Activated CD4-positive, alpha-beta memory T cell treated with anti-CD3 and anti-CD28 coated beads for 36 hours (primary cell): Measurements from ENCODE around the gene ESRRG. TPM values are rescaled to one million over a fixed set of nuclear protein-coding genes. Genes with fewer than 3 reads are reported as not detected.

Experiments used
- CTCF ChIA-PET: fragments of 350-600 bp; sonication (Branson Sonifier 250); formaldehyde crosslinking; loops from one replicate; lab custom pipeline; 2021; ENCODE audit warnings: antibody characterized with exemption, inconsistent platforms; lab: Charles Lee
- POLR2A ChIA-PET: fragments of 350-600 bp; sonication (Branson Sonifier 250); formaldehyde crosslinking; loops from one replicate; lab custom pipeline; 2021; ENCODE audit warnings: antibody characterized with exemption; lab: Charles Lee
- DNase-seq: peaks from one replicate; pipeline ENCODE4 v3.0.0-alpha.2; 2020
- H3K27ac Mint-ChIP-seq: one replicate; pipeline ENCODE4 v1.8.0; 2021; ENCODE audit warnings: mixed read lengths
- H3K27me3 Mint-ChIP-seq: one replicate; pipeline ENCODE4 v1.8.0; 2021; ENCODE audit warnings: mixed read lengths
- H3K36me3 Mint-ChIP-seq: one replicate; pipeline ENCODE4 v1.8.0; 2021; ENCODE audit warnings: mixed read lengths
- H3K4me1 Mint-ChIP-seq: one replicate; pipeline ENCODE4 v1.8.0; 2021; ENCODE audit warnings: low read depth, mixed read lengths
- H3K4me3 Mint-ChIP-seq: one replicate; pipeline ENCODE4 v1.8.0; 2021; ENCODE audit warnings: mild to moderate bottlenecking, mixed read lengths
- H3K9me3 Mint-ChIP-seq: one replicate; pipeline ENCODE4 v1.8.0; 2021; ENCODE audit warnings: mixed read lengths
- intact Hi-C: fragments of 100-400 bp; cut with micrococcal nuclease; formaldehyde crosslinking; loops from one replicate; pipeline ENCODE4 v1.15.1; 2023
- total RNA-seq, 2 experiments: library from RNA; stranded (reverse); gene quantifications; one replicate each; pipeline ENCODE4 v1.2.3, GENCODE V29; 2021

The ESRRG gene
- total RNA-seq, 2 experiments from 2014 or later: not detected

- Mint-ChIP-seq H3K4me3 (no peak overlapping the region), H3K27me3 (no peaks in the 10 kb centered on the region), H3K4me1 (no peaks in the 10 kb centered on the region), H3K36me3 (no peaks in the 10 kb centered on the region), H3K27ac (no peak overlapping the region), H3K9me3 (peaks cover 11% of the 10 kb centered on the region)
- DNase-seq: no peak
- CTCF ChIA-PET: no interaction called here
- POLR2A ChIA-PET: no interaction called here
- intact Hi-C loops: no loop called here
Observed at GRCh38 chr1:216580538-216581057, 142.6 kb downstream of the ESRRG start.

- CTCF ChIA-PET: no interaction called here
- no peaks in the 10 kb centered on the region for H3K4me1 Mint-ChIP-seq
- no peak overlapping the region for H3K4me3 Mint-ChIP-seq
- no peaks in the 10 kb centered on the region for H3K27me3 Mint-ChIP-seq
- H3K36me3 Mint-ChIP-seq: no peaks in the 10 kb centered on the region
- intact Hi-C loops: no loop called here
- no peak for DNase-seq
- H3K9me3 Mint-ChIP-seq: peaks cover 3% of the 10 kb centered on the region
- H3K27ac Mint-ChIP-seq: no peak overlapping the region
- POLR2A ChIA-PET: no interaction called here
Observed at GRCh38 chr1:216576234-216576937, 146.8 kb downstream of the ESRRG start.

- Mint-ChIP-seq H3K4me3 (no peak overlapping the region), H3K36me3 (no peaks in the 10 kb centered on the region), H3K9me3 (peaks cover 19% of the 10 kb centered on the region), H3K27me3 (no peaks in the 10 kb centered on the region), H3K27ac (no peak overlapping the region), H3K4me1 (no peaks in the 10 kb centered on the region)
- ChIA-PET POLR2A (no interaction called here), CTCF (no interaction called here)
- no peak for DNase-seq
- intact Hi-C loops: no loop called here
Observed at GRCh38 chr1:216566641-216567205, 156.5 kb downstream of the ESRRG start.

GRCh38 chr1:216563087-216563486, 160.1 kb downstream of the ESRRG start:
- ChIA-PET POLR2A (no interaction called here), CTCF (no interaction called here)
- Mint-ChIP-seq H3K27me3 (no peaks in the 10 kb centered on the region), H3K4me1 (no peaks in the 10 kb centered on the region), H3K27ac (no peak overlapping the region), H3K36me3 (no peaks in the 10 kb centered on the region), H3K4me3 (no peak overlapping the region), H3K9me3 (peaks cover 6% of the 10 kb centered on the region)
- DNase-seq: no peak
- intact Hi-C loops: no loop called here

- intact Hi-C loops: no loop called here
- POLR2A ChIA-PET: no interaction called here
- Mint-ChIP-seq H3K4me1 (no peaks in the 10 kb centered on the region), H3K27me3 (no peaks in the 10 kb centered on the region), H3K36me3 (no peaks in the 10 kb centered on the region), H3K9me3 (peaks cover 3% of the 10 kb centered on the region), H3K4me3 (no peak overlapping the region), H3K27ac (no peak overlapping the region)
- DNase-seq: no peak
- CTCF ChIA-PET: no interaction called here
Observed at GRCh38 chr1:216562383-216562782, 160.8 kb downstream of the ESRRG start.

- Mint-ChIP-seq H3K27ac (no peak overlapping the region), H3K27me3 (no peaks in the 10 kb centered on the region), H3K4me3 (no peak overlapping the region), H3K36me3 (no peaks in the 10 kb centered on the region), H3K9me3 (peaks cover 4% of the 10 kb centered on the region), H3K4me1 (no peaks in the 10 kb centered on the region)
- intact Hi-C loops: no loop called here
- CTCF ChIA-PET: no interaction called here
- POLR2A ChIA-PET: no interaction called here
- DNase-seq: no peak
Observed at GRCh38 chr1:216560527-216560926, 162.7 kb downstream of the ESRRG start.

GRCh38 chr1:216559359-216559758, 163.9 kb downstream of the ESRRG start:
- intact Hi-C loops: no loop called here
- no peak for DNase-seq
- ChIA-PET POLR2A (no interaction called here), CTCF (no interaction called here)
- Mint-ChIP-seq H3K4me3 (no peak overlapping the region), H3K27me3 (no peaks in the 10 kb centered on the region), H3K4me1 (no peaks in the 10 kb centered on the region), H3K9me3 (peaks cover 4% of the 10 kb centered on the region), H3K36me3 (no peaks in the 10 kb centered on the region), H3K27ac (no peak overlapping the region)

GRCh38 chr1:216555653-216556052, 167.6 kb downstream of the ESRRG start:
- ChIA-PET POLR2A (no interaction called here), CTCF (no interaction called here)
- Mint-ChIP-seq H3K27ac (no peak overlapping the region), H3K27me3 (no peaks in the 10 kb centered on the region), H3K9me3 (peaks cover 4% of the 10 kb centered on the region), H3K4me1 (no peaks in the 10 kb centered on the region), H3K36me3 (no peaks in the 10 kb centered on the region), H3K4me3 (no peak overlapping the region)
- intact Hi-C loops: no loop called here
- DNase-seq: no peak

- Mint-ChIP-seq H3K4me1 (no peaks in the 10 kb centered on the region), H3K27me3 (no peaks in the 10 kb centered on the region), H3K27ac (no peak overlapping the region), H3K4me3 (no peak overlapping the region), H3K9me3 (peaks cover 7% of the 10 kb centered on the region), H3K36me3 (no peaks in the 10 kb centered on the region)
- intact Hi-C loops: no loop called here
- ChIA-PET POLR2A (no interaction called here), CTCF (no interaction called here)
- DNase-seq: no peak
Observed at GRCh38 chr1:216554934-216555333, 168.3 kb downstream of the ESRRG start.

GRCh38 chr1:216553766-216554165, 169.5 kb downstream of the ESRRG start:
- intact Hi-C loops: no loop called here
- Mint-ChIP-seq H3K27ac (no peak overlapping the region), H3K4me3 (no peak overlapping the region), H3K4me1 (no peaks in the 10 kb centered on the region), H3K27me3 (no peaks in the 10 kb centered on the region), H3K9me3 (peaks cover 7% of the 10 kb centered on the region), H3K36me3 (no peaks in the 10 kb centered on the region)
- POLR2A ChIA-PET: no interaction called here
- DNase-seq: no peak
- CTCF ChIA-PET: no interaction called here

GRCh38 chr1:216553040-216553439, 170.2 kb downstream of the ESRRG start:
- intact Hi-C loops: no loop called here
- Mint-ChIP-seq H3K36me3 (no peaks in the 10 kb centered on the region), H3K27ac (no peak overlapping the region), H3K4me1 (no peaks in the 10 kb centered on the region), H3K4me3 (no peak overlapping the region), H3K27me3 (no peaks in the 10 kb centered on the region), H3K9me3 (peaks cover 7% of the 10 kb centered on the region)
- POLR2A ChIA-PET: no interaction called here
- CTCF ChIA-PET: no interaction called here
- no peak for DNase-seq

GRCh38 chr1:216549796-216550195, 173.4 kb downstream of the ESRRG start:
- Mint-ChIP-seq H3K9me3 (peaks cover 3% of the 10 kb centered on the region), H3K36me3 (no peaks in the 10 kb centered on the region), H3K4me3 (no peak overlapping the region), H3K27ac (no peak overlapping the region), H3K27me3 (no peaks in the 10 kb centered on the region), H3K4me1 (no peaks in the 10 kb centered on the region)
- ChIA-PET POLR2A (no interaction called here), CTCF (no interaction called here)
- intact Hi-C loops: no loop called here
- DNase-seq: no peak

GRCh38 chr1:216542741-216543140, 180.5 kb downstream of the ESRRG start:
- Mint-ChIP-seq H3K9me3 (peaks cover 3% of the 10 kb centered on the region), H3K4me3 (no peak overlapping the region), H3K36me3 (no peaks in the 10 kb centered on the region), H3K4me1 (no peaks in the 10 kb centered on the region), H3K27ac (no peak overlapping the region), H3K27me3 (no peaks in the 10 kb centered on the region)
- DNase-seq: no peak
- ChIA-PET POLR2A (no interaction called here), CTCF (no interaction called here)
- intact Hi-C loops: no loop called here
